ENCODE results near the gene CD84.
"Not testable (repeated sequence)": the region's sequence is repeated elsewhere in the genome, so short reads cannot be mapped to it uniquely, and the experiment has no call there.

The CD84 gene

GRCh38 chr1:160608941-160609340 is 29.6 kb upstream of the CD84 start:
- DNase-seq: no peak

- DNase-seq: no peak
These were observed 29.2 kb upstream of the CD84 start for GRCh38 chr1:160608514-160608913.

DNA sequence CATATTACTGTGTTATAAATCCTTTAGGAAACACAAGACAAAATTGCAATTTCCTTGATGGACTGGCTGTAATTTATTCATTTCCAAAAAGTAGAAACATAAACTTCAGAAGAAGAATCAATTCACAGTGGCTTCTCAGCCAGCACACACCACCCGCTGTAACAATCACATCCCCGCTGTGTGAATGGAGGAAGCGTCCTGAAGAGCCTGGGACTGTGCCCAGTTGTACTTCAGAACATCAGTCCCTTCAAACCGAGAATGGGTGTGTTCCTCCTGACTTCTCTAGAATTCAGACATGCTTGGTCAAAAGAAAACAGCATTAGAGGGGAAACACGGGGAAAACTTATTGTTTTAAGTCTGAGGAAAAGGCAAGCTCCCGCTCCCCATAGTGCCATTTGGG is 28.8 kb upstream of the CD84 start:
- DNase-seq: no peak

GRCh38 chr1:160607672-160608032 is 28.4 kb upstream of the CD84 start:
- DNase-seq: no peak

- DNase-seq: peak; percentile 94
These were observed 27.8 kb upstream of the CD84 start for GRCh38 chr1:160607011-160607671.

DNA sequence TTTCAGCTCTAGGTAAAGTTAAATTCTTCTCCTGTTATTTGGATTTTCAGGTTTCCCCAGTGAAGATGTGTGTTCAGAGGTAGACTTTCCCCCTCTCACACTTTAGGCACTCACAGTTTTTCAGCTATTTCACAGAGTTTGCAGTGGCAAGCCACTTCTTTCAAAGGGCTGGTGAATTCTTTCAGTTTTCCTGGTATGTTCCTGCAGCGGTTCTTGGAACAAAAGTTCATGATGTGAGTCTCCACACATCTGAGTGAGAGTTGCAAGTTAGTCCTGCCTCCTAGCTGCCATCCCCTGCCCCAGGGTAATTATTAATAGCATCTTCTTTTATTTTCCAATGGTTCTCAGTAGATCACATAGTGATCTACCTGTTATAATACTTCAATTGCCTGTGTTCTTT is 27.3 kb upstream of the CD84 start:
- DNase-seq: no peak

GRCh38 chr1:160605792-160606479 is 26.6 kb upstream of the CD84 start:
- DNase-seq: no peak

GRCh38 chr1:160605205-160605604 is 25.9 kb upstream of the CD84 start:
- no peak for DNase-seq

DNA sequence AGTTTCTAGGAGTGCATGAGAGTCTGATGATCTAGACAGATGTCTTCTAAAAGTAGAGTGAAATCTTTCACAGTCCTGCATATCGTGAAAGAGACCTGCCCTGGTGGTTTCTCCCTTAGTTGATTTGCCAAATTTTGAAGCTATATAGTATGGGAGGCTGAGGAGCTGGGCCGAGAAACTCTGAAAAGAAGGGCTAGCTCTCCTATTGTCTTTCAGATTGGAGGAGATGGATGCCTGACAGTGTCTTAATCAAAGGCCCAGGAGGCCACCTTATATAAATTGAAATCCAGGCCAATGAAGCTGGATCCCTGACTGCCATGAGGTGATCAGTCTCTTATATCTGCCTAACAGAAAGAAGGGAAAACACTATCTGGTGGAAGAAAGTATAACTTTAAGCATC is 18.4 kb upstream of the CD84 start:
- DNase-seq: no peak

- DNase-seq: no peak
These were observed 17.8 kb upstream of the CD84 start for GRCh38 chr1:160597051-160597450.

DNA sequence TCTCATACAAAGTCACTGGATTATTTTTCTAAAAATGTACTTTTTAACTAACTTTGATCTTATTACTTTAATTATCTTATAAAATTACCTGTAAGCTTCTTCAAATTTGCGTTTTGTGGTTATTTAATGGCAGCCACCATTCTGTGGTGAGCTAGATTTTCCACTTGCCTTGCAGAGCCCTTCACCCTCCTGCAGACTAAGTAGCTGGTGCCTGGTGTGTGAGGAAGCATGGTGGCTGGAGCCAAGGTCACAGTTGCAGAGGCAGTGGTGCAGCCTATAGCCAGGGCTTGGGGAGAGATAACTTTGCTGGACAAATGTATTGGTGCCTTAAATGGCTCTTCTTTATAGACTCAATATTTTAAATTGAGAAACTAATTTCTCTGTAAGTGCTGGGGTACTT is 11.2 kb upstream of the CD84 start:
- no peak for DNase-seq

DNA sequence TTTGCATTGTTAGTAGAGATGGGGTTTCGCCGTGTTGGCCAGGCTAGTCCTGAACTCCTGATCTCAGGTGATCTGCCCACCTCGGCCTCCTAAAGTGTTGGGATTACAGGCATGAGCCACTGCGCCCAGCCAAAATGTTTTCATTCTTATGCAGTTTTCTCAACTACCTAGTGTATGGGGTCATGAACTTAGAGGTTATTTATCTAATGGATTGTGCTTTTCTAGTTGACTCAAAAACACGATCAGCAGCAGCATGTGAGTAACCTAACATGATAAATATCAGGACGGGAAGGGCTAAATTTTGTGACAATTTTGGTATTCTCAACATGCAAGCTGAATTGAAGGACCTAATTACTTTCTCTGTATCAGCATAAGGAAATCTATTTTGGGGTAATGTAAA is 9.2 kb upstream of the CD84 start:
- DNase-seq: no peak

GRCh38 chr1:160584784-160585183 is 5.5 kb upstream of the CD84 start:
- DNase-seq: peak; percentile 41

DNA sequence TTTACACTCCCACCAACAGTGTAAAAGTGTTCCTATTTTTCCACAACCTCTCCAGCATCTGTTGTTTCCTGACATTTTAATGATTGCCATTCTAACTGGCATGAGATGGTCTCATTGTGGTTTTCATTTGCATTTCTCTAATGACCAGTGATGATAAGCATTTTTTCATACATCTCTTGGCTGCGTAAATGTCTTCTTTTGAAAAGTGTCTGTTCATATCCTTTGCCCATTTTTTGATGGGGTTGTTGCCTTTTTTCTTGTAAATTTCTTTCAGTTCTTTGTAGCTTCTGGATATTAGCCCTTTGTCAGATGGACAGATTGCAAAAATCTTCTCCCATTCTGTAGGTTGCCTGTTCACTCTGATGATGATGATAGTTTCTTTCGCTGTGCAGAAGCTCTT is 3.7 kb upstream of the CD84 start:
- DNase-seq: not testable (repeated sequence)

- DNase-seq: peak; percentile 67
These were observed 2.7 kb upstream of the CD84 start for GRCh38 chr1:160581961-160582360.

DNA sequence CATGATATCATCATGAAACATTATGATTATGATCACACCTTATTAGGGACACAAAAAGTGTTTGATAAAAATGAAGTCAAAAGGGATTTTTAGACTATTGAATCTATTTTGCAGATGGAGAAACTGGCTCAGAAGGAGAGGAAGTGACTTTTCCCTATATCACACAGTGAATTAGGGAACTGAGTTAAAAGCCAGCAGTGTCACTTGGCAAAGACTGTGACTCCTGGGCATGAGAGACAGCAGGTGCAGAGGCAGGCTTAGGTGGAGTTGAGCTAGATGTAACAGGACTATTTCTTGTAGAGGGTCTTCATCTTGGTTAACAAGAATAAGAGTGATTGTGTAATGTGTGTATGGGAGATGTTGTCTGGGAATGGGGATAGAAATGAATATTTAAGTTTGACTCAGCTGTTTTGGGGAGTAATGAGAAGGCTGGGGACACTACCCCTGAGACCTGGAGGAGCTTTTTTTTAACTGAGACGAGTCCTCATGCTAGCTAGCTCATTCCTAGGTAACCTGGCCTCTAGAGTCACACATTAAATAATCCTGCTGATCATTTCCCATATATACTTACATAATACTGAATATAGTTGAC is 1.0 kb upstream of the CD84 start:
- DNase-seq: peak; percentile 75

GRCh38 chr1:160578525-160579191 is 638 bp downstream of the CD84 start:
- DNase-seq: peak; percentile 87

GRCh38 chr1:160578175-160578524 is 1.1 kb downstream of the CD84 start:
- peak; percentile 89 for DNase-seq

GRCh38 chr1:160577671-160578070 is 1.6 kb downstream of the CD84 start:
- DNase-seq: peak; percentile 55

- no peak for DNase-seq
These were observed 2.4 kb downstream of the CD84 start for GRCh38 chr1:160576884-160577283.

- DNase-seq: peak; percentile 53
These were observed 2.9 kb downstream of the CD84 start for GRCh38 chr1:160576390-160576789.

GRCh38 chr1:160575112-160575664 is 4.1 kb downstream of the CD84 start:
- DNase-seq: peak; percentile 85

DNA sequence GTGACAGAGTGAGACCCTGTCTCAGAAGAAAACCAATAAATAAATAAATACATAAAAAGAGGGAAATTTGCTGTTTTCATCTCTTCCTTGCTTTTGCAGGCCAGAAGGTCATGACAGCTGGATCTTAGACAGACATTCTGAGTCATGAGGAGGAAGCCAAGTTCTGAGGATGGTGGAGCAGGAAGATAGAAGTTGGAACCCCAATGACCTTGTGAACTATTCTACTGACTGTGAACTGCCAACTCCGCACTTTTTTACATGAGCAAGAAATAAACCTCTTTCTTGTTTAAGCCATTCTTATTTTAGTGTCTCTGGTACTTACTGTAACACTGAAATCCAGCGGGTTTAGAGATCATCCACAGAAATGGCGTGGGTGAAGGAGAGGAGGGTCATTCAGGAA is 8.5 kb downstream of the CD84 start:
- DNase-seq: no peak

GRCh38 chr1:160569806-160570205 is 9.5 kb downstream of the CD84 start:
- DNase-seq: no peak
